Superior temporal gyrus (tissue), 1 donor: ENCODE measurements around the gene GARIN3.
"Not testable (repeated sequence)": the region's sequence is repeated elsewhere in the genome, so short reads cannot be mapped to it uniquely, and the experiment has no call there.

ENCODE experiments used
- DNase-seq: peaks from one replicate; pipeline ENCODE4 v3.0.0-alpha.2; 2016; ENCODE audit errors: extremely low spot score

Gene GARIN3

DNA sequence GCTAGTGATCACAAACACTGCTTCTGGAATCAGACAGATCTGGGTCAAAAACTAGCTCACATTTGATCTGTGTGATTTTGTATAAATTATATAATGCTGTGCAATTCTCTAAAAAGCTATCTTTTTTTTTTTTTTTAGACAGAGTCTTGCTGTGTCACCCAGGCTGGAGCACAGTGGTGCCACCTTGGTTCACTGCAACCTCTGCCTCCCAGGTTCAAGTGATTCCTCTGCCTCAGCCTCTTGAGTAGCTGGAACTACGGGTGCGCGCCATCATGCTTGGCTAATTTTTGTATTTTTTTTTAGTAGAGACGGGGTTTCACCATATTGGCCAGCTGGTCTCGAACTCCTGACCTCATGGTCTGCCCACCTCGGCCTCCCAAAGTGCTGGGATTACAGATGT is 19.1 kb upstream of the GARIN3 start:
- not testable (repeated sequence) for DNase-seq

DNA sequence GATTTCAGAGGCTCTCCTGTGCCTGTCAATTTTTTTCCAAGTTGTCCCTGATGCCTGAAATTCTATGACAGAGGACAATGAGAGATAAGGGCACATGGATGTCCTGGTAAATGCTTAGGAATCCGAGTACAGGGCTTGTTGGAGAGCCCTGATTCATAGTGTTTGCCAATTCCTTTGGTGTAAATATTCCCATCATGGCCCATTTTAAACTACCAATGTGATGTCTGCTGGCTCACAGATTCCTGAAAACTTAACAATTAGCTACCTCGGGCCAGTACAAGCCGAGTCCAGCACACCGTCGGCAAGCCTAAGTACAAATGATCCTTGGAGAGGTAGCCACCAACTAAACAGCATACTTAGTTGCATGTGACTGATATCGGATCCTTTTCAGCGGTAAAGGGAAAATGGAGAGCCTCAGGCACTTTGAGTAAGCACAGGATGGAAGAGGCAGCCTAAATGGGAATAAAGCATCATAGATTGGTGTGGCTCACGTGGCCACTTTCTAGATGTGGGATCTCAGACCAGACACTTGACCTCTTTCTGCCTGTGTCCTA is 18.1 kb upstream of the GARIN3 start:
- DNase-seq: no peak

- DNase-seq: no peak
Observed at GRCh38 chr5:157182143-157182757, 16.2 kb upstream of the GARIN3 start.

- no peak for DNase-seq
Observed at GRCh38 chr5:157180374-157181264, 14.6 kb upstream of the GARIN3 start, which contains the start of gene ITK. Gene ITK, plus strand, starts transcription at chr5:157180840. Its CDS starts 138 bp downstream, at chr5:157180978.

GRCh38 chr5:157178966-157179365 is 12.9 kb upstream of the GARIN3 start:
- DNase-seq: no peak

DNA sequence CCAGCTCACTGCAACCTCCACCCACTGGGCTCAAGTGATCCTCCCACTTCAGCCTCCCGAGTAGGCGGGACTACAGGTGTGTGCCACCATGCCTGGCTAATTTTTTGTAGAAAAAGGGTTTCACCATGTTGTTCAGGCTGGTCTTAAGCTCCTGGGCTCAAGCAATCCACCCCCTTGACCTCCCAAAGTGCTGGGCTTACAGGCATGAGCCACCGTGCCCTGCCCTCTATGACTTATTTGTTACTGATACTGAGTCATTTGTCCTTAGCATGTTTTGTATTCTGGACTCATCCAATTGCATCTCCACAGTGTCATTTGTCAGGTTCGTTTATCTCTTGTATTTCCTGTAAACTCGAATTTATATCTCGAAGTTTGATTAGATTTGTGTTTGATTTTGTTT is 11.9 kb upstream of the GARIN3 start:
- DNase-seq: no peak

- no peak for DNase-seq
Observed at GRCh38 chr5:157175071-157175612, 9.1 kb upstream of the GARIN3 start.

DNA sequence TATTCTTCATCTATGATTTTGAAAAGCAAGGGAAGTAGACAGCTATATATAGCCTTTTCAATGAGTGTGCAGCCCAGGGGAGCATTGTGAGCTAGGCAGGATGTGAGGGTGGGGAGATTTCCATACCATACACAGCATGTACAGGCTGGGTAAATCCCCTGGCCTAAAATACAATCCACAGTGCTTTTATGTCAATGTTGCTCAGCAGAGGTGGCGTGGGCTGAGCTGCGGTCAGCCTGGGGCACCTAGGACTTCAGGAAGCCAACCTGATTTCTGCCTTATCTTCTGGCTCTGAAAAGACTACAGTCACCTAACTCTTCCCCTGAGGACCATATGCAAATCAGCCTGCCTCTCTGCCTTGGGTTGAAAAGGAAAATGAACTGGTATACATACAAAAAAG is 6.3 kb upstream of the GARIN3 start:
- no peak for DNase-seq

GRCh38 chr5:157168286-157168685 is 2.2 kb upstream of the GARIN3 start:
- DNase-seq: no peak

- DNase-seq: no peak
Observed at GRCh38 chr5:157167214-157167621, 1.2 kb upstream of the GARIN3 start.

DNA sequence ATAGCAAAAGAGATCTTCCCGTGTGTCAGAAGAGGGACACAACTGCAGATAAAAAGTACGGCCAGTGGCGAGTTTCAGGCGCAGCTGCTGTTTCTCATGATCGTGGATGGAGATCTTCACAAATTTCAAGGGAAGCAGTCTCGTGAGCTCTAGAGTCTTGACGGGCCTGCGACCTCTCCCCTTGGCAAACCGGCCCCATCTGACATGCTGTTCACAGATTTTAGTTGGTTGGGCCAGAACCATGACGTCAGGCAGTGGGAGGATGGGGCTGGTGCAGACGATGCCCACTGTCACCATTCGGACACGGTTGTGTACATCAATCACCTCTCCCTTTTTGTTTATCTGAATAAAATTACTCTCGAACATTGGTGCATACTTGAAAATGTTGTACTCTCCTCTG is 396 bp downstream of the GARIN3 start:
- no peak for DNase-seq

DNA sequence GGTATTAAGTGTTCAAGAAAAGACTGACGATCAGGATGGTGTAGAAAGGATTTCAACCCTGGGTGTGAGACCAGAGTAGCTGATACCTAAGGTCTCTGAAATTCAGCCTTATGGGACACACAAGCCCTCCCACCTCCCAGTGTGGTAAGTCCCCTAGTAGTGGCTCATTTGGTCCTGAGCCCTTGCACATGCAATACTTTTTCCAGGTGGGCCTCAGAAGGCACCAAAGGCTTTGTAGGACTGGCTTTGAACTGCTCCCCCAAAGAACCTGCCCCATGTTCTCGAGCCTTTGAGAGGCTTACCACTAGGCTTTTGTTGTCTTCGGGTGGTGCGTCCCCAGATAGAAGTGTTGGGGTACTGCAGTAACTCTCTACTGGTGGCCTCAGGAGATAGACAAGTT is 803 bp downstream of the GARIN3 start:
- DNase-seq: no peak

- DNase-seq: no peak
Observed at GRCh38 chr5:157164521-157164920, 1.5 kb downstream of the GARIN3 start.

- DNase-seq: no peak
Observed at GRCh38 chr5:157162919-157163510, 3.0 kb downstream of the GARIN3 start.

DNA sequence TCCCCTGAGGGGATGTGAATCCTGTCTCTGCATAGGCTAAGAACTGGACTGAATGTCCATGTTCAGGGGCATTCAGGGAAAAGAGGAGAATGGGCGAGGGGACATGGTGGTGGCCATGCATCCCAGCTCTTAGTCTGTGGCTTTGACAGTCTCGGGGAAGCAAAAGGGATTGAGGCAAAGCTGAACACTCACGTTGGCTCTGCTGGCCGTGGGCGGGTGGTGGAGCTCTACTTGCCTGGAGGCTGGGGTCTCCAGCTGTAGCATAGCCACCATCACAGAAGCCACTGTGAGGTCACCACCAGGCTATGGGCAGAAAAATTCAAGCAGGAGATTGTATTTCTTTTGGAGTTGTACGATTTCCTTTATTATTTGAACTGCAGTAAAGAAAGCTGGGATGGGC is 4.1 kb downstream of the GARIN3 start:
- no peak for DNase-seq

GRCh38 chr5:157160001-157160400 is 6.1 kb downstream of the GARIN3 start:
- DNase-seq: no peak

DNA sequence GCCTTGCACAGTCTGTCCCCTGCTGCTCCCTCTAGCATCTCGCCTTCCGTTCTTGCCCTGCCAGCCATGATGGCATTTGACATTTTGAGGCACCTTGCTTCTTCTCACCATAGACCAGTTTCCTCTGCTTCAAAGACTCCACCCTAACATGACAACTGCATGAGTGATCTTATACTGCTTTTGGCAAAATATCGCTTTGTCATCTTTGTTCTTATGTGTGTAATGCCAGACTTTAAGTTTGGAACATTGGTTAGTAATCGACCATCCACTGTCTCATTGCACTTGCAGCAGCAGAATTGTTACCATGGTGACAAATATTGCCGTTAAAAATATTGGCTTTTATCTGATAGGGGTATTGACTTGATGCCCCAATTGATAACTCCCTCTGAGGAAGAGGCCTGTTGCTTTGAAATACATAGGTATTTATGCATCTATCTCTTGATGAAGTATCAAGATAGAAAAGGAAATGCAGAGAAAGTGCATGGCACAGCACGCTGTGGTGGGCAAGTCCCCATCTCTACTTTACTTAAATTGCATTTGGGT is 6.8 kb downstream of the GARIN3 start:
- no peak for DNase-seq

- no peak for DNase-seq
Observed at GRCh38 chr5:157157293-157157891, 8.7 kb downstream of the GARIN3 start.

DNA sequence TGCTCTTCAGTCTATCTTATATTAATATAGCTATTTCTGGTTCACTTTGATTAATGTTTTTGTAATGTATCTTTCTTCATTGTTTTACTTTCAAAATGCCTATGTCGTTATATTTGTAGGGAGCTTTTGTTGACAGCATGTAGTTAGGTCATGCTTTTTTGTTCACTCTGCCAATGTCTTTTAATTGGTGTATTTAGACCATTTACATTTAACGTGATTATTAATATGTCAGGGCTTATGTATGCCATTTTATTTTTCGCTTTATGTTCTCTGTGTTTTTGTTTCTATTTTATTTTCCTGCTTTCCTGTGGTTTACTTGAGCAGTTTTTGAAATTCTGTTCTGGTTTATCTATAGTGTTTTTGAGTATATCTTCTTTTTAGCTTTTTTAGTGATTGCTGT is 10.8 kb downstream of the GARIN3 start:
- no peak for DNase-seq

DNA sequence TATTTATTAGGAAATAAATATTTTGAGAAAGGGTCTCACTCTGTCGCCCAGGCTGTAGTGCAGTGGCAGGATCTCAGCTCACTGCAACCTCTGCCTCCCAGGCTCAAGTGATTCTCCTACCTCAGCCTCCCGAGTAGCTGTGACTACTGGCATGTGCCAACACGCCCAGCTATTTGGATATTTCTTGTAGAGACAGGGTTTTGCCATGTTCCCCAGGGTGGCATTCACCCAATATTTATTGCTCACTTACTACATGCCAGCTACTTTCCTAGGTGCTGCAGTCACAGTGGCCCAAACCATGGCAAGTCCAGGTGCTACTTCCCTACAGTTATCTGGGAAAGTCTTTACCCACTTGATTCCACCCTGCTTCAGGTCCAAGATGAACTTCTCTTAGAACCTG is 15.1 kb downstream of the GARIN3 start:
- DNase-seq: no peak
